Liver (tissue), 9 donors: ENCODE data around the gene AQP6. TPM values are rescaled to one million over a fixed set of nuclear protein-coding genes. Genes with fewer than 3 reads are reported as not detected.

Source experiments
- DNase-seq: peaks from one replicate; pipeline ENCODE4 v3.0.0-alpha.2; 2017; ENCODE audit warnings: low spot score
- H3K27ac ChIP-seq, 2 donors: one replicate each; pipeline ENCODE4 v1.7.0; 2013; ENCODE audit warnings: inconsistent platforms in 2 of 2, low read length in 2 of 2, control low read depth in 1 of 2, low read depth in 1 of 2, mild to moderate bottlenecking in 1 of 2
- H3K27me3 ChIP-seq, 4 donors: one replicate each; pipeline versions ENCODE4 v1.6.1 to v1.7.0; 2013; ENCODE audit warnings: low read length in 3 of 4, inconsistent platforms in 1 of 4, mild to moderate bottlenecking in 1 of 4, moderate library complexity in 1 of 4; ENCODE audit not compliant: control insufficient read depth in 4 of 4, insufficient read depth in 4 of 4
- H3K36me3 ChIP-seq, 4 donors: one replicate each; pipeline versions ENCODE4 v1.6.1 to v1.7.0; 2013; ENCODE audit warnings: low read length in 3 of 4, mild to moderate bottlenecking in 3 of 4, low read depth in 1 of 4, moderate library complexity in 1 of 4; ENCODE audit not compliant: control insufficient read depth in 4 of 4, insufficient read depth in 3 of 4
- H3K4me1 ChIP-seq, 4 donors: one replicate each; pipeline versions ENCODE4 v1.6.1 to v1.7.0; 2013; ENCODE audit warnings: low read length in 3 of 4, mild to moderate bottlenecking in 3 of 4, moderate library complexity in 1 of 4; ENCODE audit not compliant: control insufficient read depth in 4 of 4, insufficient read depth in 4 of 4
- H3K4me3 ChIP-seq, 3 donors: one replicate each; pipeline versions ENCODE4 v1.6.1 to v1.7.0; 2013; ENCODE audit warnings: low read length in 3 of 3, control low read depth in 1 of 3, low read depth in 1 of 3, mild to moderate bottlenecking in 1 of 3
- H3K9ac ChIP-seq, 2 donors: one replicate each; pipeline ENCODE4 v1.7.0; 2013; ENCODE audit warnings: low read length in 2 of 2, mild to moderate bottlenecking in 2 of 2, moderate library complexity in 2 of 2, control low read depth in 1 of 2, low read depth in 1 of 2
- H3K9me3 ChIP-seq, 4 donors: one replicate each; pipeline versions ENCODE4 v1.6.1 to v1.7.0; 2013; ENCODE audit warnings: low read length in 3 of 4; ENCODE audit not compliant: control insufficient read depth in 4 of 4
- CTCF ChIP-seq: fragments of 150-350 bp; IDR thresholded peaks from 2 replicates; pipeline ENCODE4 v1.5.1; 2017; ENCODE audit warnings: improper control_type of control experiment, low read depth, low read length; ENCODE audit not compliant: missing input control
- FOXA1 ChIP-seq: IDR thresholded peaks from 2 replicates; pipeline ENCODE4 v1.6.1; 2016; ENCODE audit warnings: antibody characterized with exemption
- FOXA2 ChIP-seq: IDR thresholded peaks from 2 replicates; pipeline ENCODE4 v1.6.1; 2016; ENCODE audit warnings: antibody characterized with exemption
- GABPA ChIP-seq, 2 donors: IDR thresholded peaks in 1 of 2; conservative IDR thresholded peaks in 1 of 2; 2 replicates each; pipeline ENCODE4 v1.6.1; 2016; ENCODE audit warnings: antibody characterized with exemption in 2 of 2, mild to moderate bottlenecking in 1 of 2, moderate library complexity in 1 of 2
- HNF4A ChIP-seq, 2 donors: conservative IDR thresholded peaks; 2 replicates each; pipeline ENCODE4 v1.6.1; 2016; ENCODE audit warnings: antibody characterized with exemption in 2 of 2, mild to moderate bottlenecking in 2 of 2
- HNF4G ChIP-seq: IDR thresholded peaks from 2 replicates; pipeline ENCODE4 v1.6.1; 2016; ENCODE audit warnings: antibody characterized with exemption
- MAX ChIP-seq: IDR thresholded peaks from 2 replicates; pipeline ENCODE4 v1.6.1; 2016; ENCODE audit warnings: antibody characterized with exemption
- RXRA ChIP-seq, 2 donors: IDR thresholded peaks; 2 replicates each; pipeline ENCODE4 v1.6.1; 2017 to 2018; ENCODE audit warnings: antibody characterized with exemption in 2 of 2, mild to moderate bottlenecking in 1 of 2
- TAF1 ChIP-seq: conservative IDR thresholded peaks from 2 replicates; pipeline ENCODE4 v1.6.1; 2016; ENCODE audit warnings: antibody characterized with exemption, mild to moderate bottlenecking
- WGBS: extraction: QIAGEN DNeasy Blood & Tissue Kit; methylation state at CpG from one replicate; pipeline ENCODE4 v1.1.7; 2013; 5-methylcytosine and 5-hydroxymethylcytosine counted together
- polyA plus RNA-seq, 2 donors: library from polyadenylated mRNA; stranded (reverse) in 1 of 2; unstranded in 1 of 2; fragments of 200-250 nt in 1 of 2; fragments of >200 nt in 1 of 2; fragmentation: Nextera tagmentation in 1 of 2; extraction: Ambion mirVana in 1 of 2; gene quantifications; one replicate each; pipeline versions ENCODE4 v1.2.1 to v1.2.3, GENCODE V29; 2013 to 2015
- total RNA-seq, 2 donors: library from RNA; depleted of rRNA; stranded (reverse); fragments of >200 nt; gene quantifications; one replicate each; pipeline ENCODE4 v1.2.3, GENCODE V29; 2014
- TF ChIP-seq, protein P1 (sequence below): IDR thresholded peaks from 2 replicates; pipeline ENCODE4 v1.6.1; 2016; ENCODE audit warnings: antibody characterized with exemption, mild to moderate bottlenecking
- TF ChIP-seq, protein P2 (sequence below): IDR thresholded peaks from 2 replicates; pipeline ENCODE4 v1.6.1; 2016; ENCODE audit warnings: antibody characterized with exemption
- TF ChIP-seq, protein P3 (sequence below): IDR thresholded peaks from 2 replicates; pipeline ENCODE4 v1.6.1; 2016; ENCODE audit warnings: antibody characterized with exemption
- donor health status: healthy.
- donor health status: healthy.
- donor health status: healthy.
- donor health status: healthy.
- donor health status: healthy.

Gene AQP6
- total and polyA plus RNA-seq, 4 donors, result 0.05 to 0.11 TPM; not detected in 2

GRCh38 chr12:49962861-49963765 lies 9.6 kb upstream of the AQP6 start (continued):
- no peak for TF ChIP-seq CTCF

DNA sequence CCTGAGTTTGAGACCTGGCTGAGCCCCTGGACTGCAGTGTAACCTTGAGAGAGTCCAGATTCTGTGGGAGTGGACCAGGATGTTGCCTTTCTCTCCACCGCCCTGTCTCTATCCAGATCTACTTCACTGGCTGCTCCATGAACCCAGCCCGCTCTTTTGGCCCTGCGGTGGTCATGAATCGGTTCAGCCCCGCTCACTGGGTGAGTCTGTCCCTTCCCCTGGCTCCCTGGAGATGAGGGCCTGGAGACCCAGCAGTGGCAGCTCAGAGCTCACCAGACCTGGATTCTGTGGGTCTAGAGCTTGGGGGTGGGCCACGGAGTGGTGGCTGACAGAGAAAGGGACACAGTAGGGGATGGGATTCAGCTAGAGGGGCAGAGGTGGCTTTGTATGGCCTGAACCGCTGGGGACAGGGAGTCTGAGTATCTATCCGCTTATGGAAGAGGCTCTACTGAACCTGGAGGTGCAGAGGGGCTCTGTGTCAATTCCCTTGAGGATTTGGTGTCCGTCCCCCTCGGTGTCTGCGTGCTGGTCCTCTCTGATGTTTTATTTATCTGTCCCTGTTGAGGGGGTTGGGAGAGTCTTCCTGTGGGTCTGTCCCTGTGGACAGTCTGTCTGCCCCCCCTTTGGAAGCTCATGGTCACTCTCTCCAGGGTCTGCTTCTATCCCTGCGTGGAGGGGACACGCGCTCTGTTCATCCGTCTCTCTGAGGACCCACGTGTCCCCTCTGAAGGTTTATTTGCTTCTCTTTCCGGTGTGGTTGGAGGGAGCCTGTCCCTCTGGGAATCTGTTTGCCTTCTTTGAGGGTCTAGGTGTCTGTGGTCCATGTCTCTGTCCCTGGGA lies 8.6 kb upstream of the AQP6 start:
- Histone ChIP-seq H3K36me3 (no peaks in the 10 kb centered on the region), H3K9me3 (no peaks in the 10 kb centered on the region), H3K27ac (no peak overlapping the region), H3K4me1 (peaks cover 15 to 41% (median 28%) of the 10 kb centered on the region in 4 donors), H3K9ac (no peak overlapping the region), H3K4me3 (no peak overlapping the region), H3K27me3 (peaks cover 0 to 5% (median 1%) of the 10 kb centered on the region in 4 donors)
- TF ChIP-seq, protein P1, sequence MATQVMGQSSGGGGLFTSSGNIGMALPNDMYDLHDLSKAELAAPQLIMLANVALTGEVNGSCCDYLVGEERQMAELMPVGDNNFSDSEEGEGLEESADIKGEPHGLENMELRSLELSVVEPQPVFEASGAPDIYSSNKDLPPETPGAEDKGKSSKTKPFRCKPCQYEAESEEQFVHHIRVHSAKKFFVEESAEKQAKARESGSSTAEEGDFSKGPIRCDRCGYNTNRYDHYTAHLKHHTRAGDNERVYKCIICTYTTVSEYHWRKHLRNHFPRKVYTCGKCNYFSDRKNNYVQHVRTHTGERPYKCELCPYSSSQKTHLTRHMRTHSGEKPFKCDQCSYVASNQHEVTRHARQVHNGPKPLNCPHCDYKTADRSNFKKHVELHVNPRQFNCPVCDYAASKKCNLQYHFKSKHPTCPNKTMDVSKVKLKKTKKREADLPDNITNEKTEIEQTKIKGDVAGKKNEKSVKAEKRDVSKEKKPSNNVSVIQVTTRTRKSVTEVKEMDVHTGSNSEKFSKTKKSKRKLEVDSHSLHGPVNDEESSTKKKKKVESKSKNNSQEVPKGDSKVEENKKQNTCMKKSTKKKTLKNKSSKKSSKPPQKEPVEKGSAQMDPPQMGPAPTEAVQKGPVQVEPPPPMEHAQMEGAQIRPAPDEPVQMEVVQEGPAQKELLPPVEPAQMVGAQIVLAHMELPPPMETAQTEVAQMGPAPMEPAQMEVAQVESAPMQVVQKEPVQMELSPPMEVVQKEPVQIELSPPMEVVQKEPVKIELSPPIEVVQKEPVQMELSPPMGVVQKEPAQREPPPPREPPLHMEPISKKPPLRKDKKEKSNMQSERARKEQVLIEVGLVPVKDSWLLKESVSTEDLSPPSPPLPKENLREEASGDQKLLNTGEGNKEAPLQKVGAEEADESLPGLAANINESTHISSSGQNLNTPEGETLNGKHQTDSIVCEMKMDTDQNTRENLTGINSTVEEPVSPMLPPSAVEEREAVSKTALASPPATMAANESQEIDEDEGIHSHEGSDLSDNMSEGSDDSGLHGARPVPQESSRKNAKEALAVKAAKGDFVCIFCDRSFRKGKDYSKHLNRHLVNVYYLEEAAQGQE, result no peak
- no peak for TF ChIP-seq TAF1
- TF ChIP-seq GABPA (IDR thresholded peaks at IDR 0.05 in 1 of 2, conservative IDR thresholded peaks at IDR 0.05 in 1 of 2), result no peak
- TF ChIP-seq, protein P2, sequence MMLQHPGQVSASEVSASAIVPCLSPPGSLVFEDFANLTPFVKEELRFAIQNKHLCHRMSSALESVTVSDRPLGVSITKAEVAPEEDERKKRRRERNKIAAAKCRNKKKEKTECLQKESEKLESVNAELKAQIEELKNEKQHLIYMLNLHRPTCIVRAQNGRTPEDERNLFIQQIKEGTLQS, result no peak
- no peak for TF ChIP-seq FOXA2
- no peak for TF ChIP-seq HNF4A (conservative IDR thresholded peaks at IDR 0.05)
- TF ChIP-seq HNF4G, result no peak
- no peak for TF ChIP-seq MAX
- TF ChIP-seq RXRA (IDR thresholded peaks at IDR 0.05), result no peak
- TF ChIP-seq, protein P3, sequence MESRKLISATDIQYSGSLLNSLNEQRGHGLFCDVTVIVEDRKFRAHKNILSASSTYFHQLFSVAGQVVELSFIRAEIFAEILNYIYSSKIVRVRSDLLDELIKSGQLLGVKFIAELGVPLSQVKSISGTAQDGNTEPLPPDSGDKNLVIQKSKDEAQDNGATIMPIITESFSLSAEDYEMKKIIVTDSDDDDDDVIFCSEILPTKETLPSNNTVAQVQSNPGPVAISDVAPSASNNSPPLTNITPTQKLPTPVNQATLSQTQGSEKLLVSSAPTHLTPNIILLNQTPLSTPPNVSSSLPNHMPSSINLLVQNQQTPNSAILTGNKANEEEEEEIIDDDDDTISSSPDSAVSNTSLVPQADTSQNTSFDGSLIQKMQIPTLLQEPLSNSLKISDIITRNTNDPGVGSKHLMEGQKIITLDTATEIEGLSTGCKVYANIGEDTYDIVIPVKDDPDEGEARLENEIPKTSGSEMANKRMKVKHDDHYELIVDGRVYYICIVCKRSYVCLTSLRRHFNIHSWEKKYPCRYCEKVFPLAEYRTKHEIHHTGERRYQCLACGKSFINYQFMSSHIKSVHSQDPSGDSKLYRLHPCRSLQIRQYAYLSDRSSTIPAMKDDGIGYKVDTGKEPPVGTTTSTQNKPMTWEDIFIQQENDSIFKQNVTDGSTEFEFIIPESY, result no peak
- TF ChIP-seq FOXA1, result no peak
- 89% methylated on average over 17 of the region's 17 CpGs for WGBS
- no peak for DNase-seq
